Myocyte (in vitro differentiated cells): Measurements from ENCODE around the gene DYNLL1. TPM values are rescaled to one million over a fixed set of nuclear protein-coding genes. Genes with fewer than 3 reads are reported as not detected.
"Not testable (repeated sequence)": the region's sequence is repeated elsewhere in the genome, so short reads cannot be mapped to it uniquely, and the experiment has no call there.

Source experiments
- DNase-seq: peaks from one replicate; pipeline ENCODE4 v3.0.0-alpha.2; 2012; ENCODE audit warnings: low read depth
- total RNA-seq: library from RNA; depleted of rRNA; stranded (reverse); fragments of >200 nt; gene quantifications from 2 replicates; pipeline ENCODE4 v1.2.3, GENCODE V29; 2014

Gene DYNLL1
- total RNA-seq, 1 donor from 2014 or later, result 329 TPM

GRCh38 chr12:120504587-120504986 lies 8.7 kb downstream of the DYNLL1 start:
- no peak for DNase-seq

- no peak for DNase-seq
These were observed 12.6 kb downstream of the DYNLL1 start for GRCh38 chr12:120508537-120508936.

- no peak for DNase-seq
These were observed 18.1 kb downstream of the DYNLL1 start for GRCh38 chr12:120514002-120514401.

GRCh38 chr12:120515496-120515895 lies 19.6 kb downstream of the DYNLL1 start:
- no peak for DNase-seq

- not testable (repeated sequence) for DNase-seq
These were observed 23.4 kb downstream of the DYNLL1 start for GRCh38 chr12:120519324-120519723.

GRCh38 chr12:120522568-120522967 lies 26.7 kb downstream of the DYNLL1 start:
- no peak for DNase-seq

- DNase-seq, result peak; percentile 93
These were observed 33.1 kb downstream of the DYNLL1 start, which contains the start of gene COQ5 for GRCh38 chr12:120528861-120529525. TSS of gene COQ5 (minus strand) at chr12:120529158. CDS start at chr12:120529141, 17 bp downstream.

GRCh38 chr12:120529641-120530417 lies 33.9 kb downstream of the DYNLL1 start:
- DNase-seq, result peak; percentile 47

- DNase-seq, result not testable (repeated sequence)
These were observed 34.5 kb downstream of the DYNLL1 start for GRCh38 chr12:120530418-120530761.

GRCh38 chr12:120532701-120533238 lies 36.9 kb downstream of the DYNLL1 start:
- DNase-seq, result no peak

GRCh38 chr12:120534203-120534702 lies 38.3 kb downstream of the DYNLL1 start, which contains the start of gene RNF10:
TSS of gene RNF10 (plus strand) at chr12:120534356. CDS start at chr12:120534812, 456 bp downstream.
- DNase-seq, result peak; percentile 95

GRCh38 chr12:120534703-120535655 lies 39.1 kb downstream of the DYNLL1 start:
- DNase-seq, result peak; percentile 63

GRCh38 chr12:120536064-120536791 lies 40.3 kb downstream of the DYNLL1 start:
- DNase-seq, result no peak

- DNase-seq, result no peak
These were observed 41.9 kb downstream of the DYNLL1 start for GRCh38 chr12:120537856-120538220.

- peak; percentile 78 for DNase-seq
These were observed 42.6 kb downstream of the DYNLL1 start for GRCh38 chr12:120538281-120539156.

GRCh38 chr12:120539303-120539702 lies 43.4 kb downstream of the DYNLL1 start:
- peak; percentile 80 for DNase-seq

GRCh38 chr12:120540445-120540844 lies 44.5 kb downstream of the DYNLL1 start:
- no peak for DNase-seq

GRCh38 chr12:120542166-120542565 lies 46.3 kb downstream of the DYNLL1 start:
- no peak for DNase-seq

GRCh38 chr12:120544691-120545090 lies 48.8 kb downstream of the DYNLL1 start:
- DNase-seq, result no peak
